Thymus (tissue), 11 donors: Measurements from ENCODE around the gene TRAPPC8. TPM values are rescaled to one million over a fixed set of nuclear protein-coding genes. Genes with fewer than 3 reads are reported as not detected.
"Not testable (repeated sequence)": the region's sequence is repeated elsewhere in the genome, so short reads cannot be mapped to it uniquely, and the experiment has no call there.

ENCODE experiments used
- DNase-seq, 9 donors: peaks; one replicate each; pipeline ENCODE4 v3.0.0-alpha.2; 2013; ENCODE audit warnings: low spot score in 9 of 9, low read depth in 6 of 9, missing footprints in 1 of 9
- H3K27ac ChIP-seq, 2 donors: one replicate each; pipeline ENCODE4 v1.5.1; 2013; ENCODE audit warnings: control low read depth in 1 of 2, low read depth in 1 of 2, low read length in 1 of 2, mild to moderate bottlenecking in 1 of 2, moderate library complexity in 1 of 2
- H3K27me3 ChIP-seq, 2 donors: one replicate each; pipeline ENCODE4 v1.5.1; 2013; ENCODE audit warnings: low read length in 1 of 2; ENCODE audit not compliant: control insufficient read depth in 2 of 2, insufficient read depth in 1 of 2
- H3K36me3 ChIP-seq, 2 donors: one replicate each; pipeline ENCODE4 v1.5.1; 2013; ENCODE audit warnings: low read length in 1 of 2, mild to moderate bottlenecking in 1 of 2, moderate library complexity in 1 of 2; ENCODE audit not compliant: control insufficient read depth in 2 of 2, insufficient read depth in 2 of 2
- H3K4me1 ChIP-seq, 2 donors: one replicate each; pipeline ENCODE4 v1.5.1; 2013; ENCODE audit warnings: low read length in 2 of 2; ENCODE audit not compliant: control insufficient read depth in 2 of 2, insufficient read depth in 2 of 2
- H3K4me3 ChIP-seq, 2 donors: one replicate each; pipeline ENCODE4 v1.5.1; 2013; ENCODE audit warnings: low read length in 2 of 2, control low read depth in 1 of 2, mild to moderate bottlenecking in 1 of 2
- H3K9me3 ChIP-seq, 2 donors: one replicate each; pipeline ENCODE4 v1.5.1; 2013; ENCODE audit warnings: low read length in 1 of 2, mild to moderate bottlenecking in 1 of 2; ENCODE audit not compliant: control insufficient read depth in 2 of 2, insufficient read depth in 1 of 2
- WGBS: extraction: QIAGEN DNeasy Blood & Tissue Kit; methylation state at CpG from one replicate; pipeline ENCODE4 v1.1.7; 2013; 5-methylcytosine and 5-hydroxymethylcytosine counted together
- polyA plus RNA-seq: library from polyadenylated mRNA; stranded (reverse); fragments of 200-250 nt; gene quantifications from one replicate; pipeline ENCODE4 v1.2.3, GENCODE V29; 2013
- total RNA-seq: library from RNA; stranded (reverse); fragments of 120-200 nt; gene quantifications from one replicate; pipeline ENCODE4 v1.2.4, GENCODE V29; 2013
- donor health status: healthy.

The TRAPPC8 gene
- total and polyA plus RNA-seq, 2 donors: 49.2 to 54.6 TPM

DNA sequence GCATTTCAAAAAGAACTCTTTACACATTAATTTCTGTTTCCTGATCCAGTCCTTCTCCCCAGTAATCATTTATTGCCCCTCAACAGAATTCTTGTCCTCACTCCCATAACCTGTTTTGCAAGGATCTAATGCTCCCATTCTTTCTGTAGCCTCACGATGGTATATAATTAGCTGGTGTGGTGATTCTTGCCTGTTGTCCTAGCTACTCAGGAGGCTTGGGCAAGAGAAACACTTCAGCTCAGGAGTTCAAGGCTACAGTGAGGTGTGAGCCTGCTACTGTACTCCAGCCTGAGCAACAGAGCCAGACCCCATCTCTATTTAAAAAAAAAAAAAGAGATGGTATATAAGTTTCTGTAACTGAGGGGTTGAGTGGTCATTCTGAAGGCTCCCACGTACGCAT, 7.7 kb upstream of the TRAPPC8 start:
- H3K27ac ChIP-seq: no peak overlapping the region
- H3K4me3 ChIP-seq: no peak overlapping the region
- no peaks in the 10 kb centered on the region for H3K36me3 ChIP-seq
- WGBS: 95% methylated on average over 3 of the region's 3 CpGs
- H3K27me3 ChIP-seq: no peaks in the 10 kb centered on the region
- H3K4me1 ChIP-seq: no peaks in the 10 kb centered on the region
- no peak for DNase-seq
- H3K9me3 ChIP-seq: no peaks in the 10 kb centered on the region

GRCh38 chr18:31948349-31948748, 5.4 kb upstream of the TRAPPC8 start:
- not testable (repeated sequence) for DNase-seq, H3K27ac ChIP-seq, H3K9me3 ChIP-seq, H3K27me3 ChIP-seq, H3K36me3 ChIP-seq, H3K4me3 ChIP-seq, H3K4me1 ChIP-seq
- WGBS: 98% methylated on average over 9 of the region's 9 CpGs

- Histone ChIP-seq H3K27me3 (no peaks in the 10 kb centered on the region), H3K4me3 (no peak overlapping the region), H3K4me1 (peaks cover 2 to 15% of the 10 kb centered on the region in 2 donors), H3K27ac (no peak overlapping the region), H3K9me3 (no peaks in the 10 kb centered on the region), H3K36me3 (no peaks in the 10 kb centered on the region)
- no peak for DNase-seq
- 97% methylated on average over 8 of the region's 8 CpGs for WGBS
Observed at GRCh38 chr18:31946305-31947046, 3.5 kb upstream of the TRAPPC8 start.

GRCh38 chr18:31943878-31944816, 1.2 kb upstream of the TRAPPC8 start:
- H3K36me3 ChIP-seq: no peaks in the 10 kb centered on the region
- peak in 4 of 9 donors; percentile 4 to 22 (median 8) for DNase-seq
- peak overlapping the region; percentile 87 to 88 for H3K27ac ChIP-seq
- H3K27me3 ChIP-seq: no peaks in the 10 kb centered on the region
- 15% methylated on average over 15 of the region's 15 CpGs for WGBS
- peaks cover 6 to 22% of the 10 kb centered on the region in 2 donors for H3K4me1 ChIP-seq
- H3K4me3 ChIP-seq: peak overlapping the region; percentile 75 to 96
- H3K9me3 ChIP-seq: no peaks in the 10 kb centered on the region

GRCh38 chr18:31942291-31942998, 483 bp downstream of the TRAPPC8 start:
- H3K36me3 ChIP-seq: no peaks in the 10 kb centered on the region
- peak in 5 of 9 donors; percentile 3 to 34 (median 19) for DNase-seq
- no peaks in the 10 kb centered on the region for H3K9me3 ChIP-seq
- peak overlapping the region; percentile 94 for H3K27ac ChIP-seq
- H3K4me1 ChIP-seq: peaks cover 6 to 22% of the 10 kb centered on the region in 2 donors
- peak overlapping the region; percentile 75 to 96 for H3K4me3 ChIP-seq
- no peaks in the 10 kb centered on the region for H3K27me3 ChIP-seq
- whole genome bisulfite sequencing: under 1% methylated on average over 64 of the region's 64 CpGs

- no peak overlapping the region for H3K27ac ChIP-seq
- H3K27me3 ChIP-seq: no peaks in the 10 kb centered on the region
- H3K36me3 ChIP-seq: peaks cover 0 to 1% of the 10 kb centered on the region in 2 donors
- H3K4me3 ChIP-seq: peak overlapping the region; percentile 75 to 96
- H3K9me3 ChIP-seq: no peaks in the 10 kb centered on the region
- 92% methylated on average over 24 of the region's 24 CpGs for WGBS
- no peak for DNase-seq
- peaks cover 6 to 22% of the 10 kb centered on the region in 2 donors for H3K4me1 ChIP-seq
Observed at GRCh38 chr18:31941010-31941809, 1.7 kb downstream of the TRAPPC8 start.

DNA sequence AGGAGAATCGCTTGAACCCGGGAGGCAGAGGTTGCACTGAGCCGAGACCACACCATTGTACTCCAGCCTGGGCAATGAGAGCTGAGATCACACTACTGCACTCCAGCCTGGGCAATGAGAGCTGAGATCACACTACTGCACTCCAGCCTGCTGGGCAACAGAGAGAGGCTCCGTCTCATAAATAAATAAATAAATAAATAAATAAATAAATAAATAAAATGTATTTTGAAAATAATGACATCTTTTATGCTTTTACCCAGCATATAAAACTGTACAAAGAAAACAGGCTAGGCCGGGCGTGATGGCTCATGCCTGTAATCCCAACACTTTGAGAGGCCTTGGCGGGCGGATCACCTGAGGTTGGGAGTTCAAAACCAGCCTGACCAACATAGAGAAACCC, 8.2 kb downstream of the TRAPPC8 start:
- not testable (repeated sequence) for H3K4me1 ChIP-seq, DNase-seq, H3K27me3 ChIP-seq, H3K9me3 ChIP-seq, H3K4me3 ChIP-seq, H3K27ac ChIP-seq
- 92% methylated on average over 8 of the region's 8 CpGs for WGBS
- H3K36me3 ChIP-seq: peaks cover 4 to 14% of the 10 kb centered on the region in 2 donors

DNA sequence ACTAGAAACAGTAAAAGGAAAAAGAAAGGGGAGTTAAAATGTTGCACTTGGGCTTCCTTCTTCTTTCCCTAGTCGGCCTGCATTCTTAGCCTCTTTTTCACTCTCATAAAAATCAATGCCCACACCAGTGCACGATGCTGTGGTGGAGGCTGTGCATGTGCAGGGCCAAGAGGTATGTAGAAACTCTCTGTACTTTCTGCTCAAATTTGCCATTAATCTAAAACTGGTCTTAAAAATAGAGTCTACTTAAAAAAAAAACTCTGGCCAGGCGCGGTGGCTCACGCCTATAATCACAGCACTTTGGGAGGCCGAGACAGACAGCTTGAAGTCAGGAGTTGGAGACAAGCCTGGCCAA, 11.1 kb downstream of the TRAPPC8 start:
- no peaks in the 10 kb centered on the region for H3K4me1 ChIP-seq
- no peaks in the 10 kb centered on the region for H3K9me3 ChIP-seq
- peaks cover 18 to 33% of the 10 kb centered on the region in 2 donors for H3K36me3 ChIP-seq
- no peak overlapping the region for H3K4me3 ChIP-seq
- no peaks in the 10 kb centered on the region for H3K27me3 ChIP-seq
- H3K27ac ChIP-seq: no peak overlapping the region
- no peak for DNase-seq
- 84% methylated on average over 6 of the region's 6 CpGs for WGBS
